GM18951 (cell line): Measurements from ENCODE around the gene EIF4H.
"Not testable (repeated sequence)": the region's sequence is repeated elsewhere in the genome, so short reads cannot be mapped to it uniquely, and the experiment has no call there.

Experiments
- POLR2A ChIP-seq: IDR thresholded peaks from 4 replicates; pipeline ENCODE4 v1.6.1; 2011; ENCODE audit warnings: mild to moderate bottlenecking; ENCODE audit not compliant: insufficient read length, insufficient read depth; ENCODE audit errors: extremely low read depth
- in situ Hi-C: fragments of 300-500 bp; cut with MboI; formaldehyde crosslinking; loops from one replicate; pipeline ENCODE4 v1.12.0; 2022; ENCODE audit warnings: low sequenced_read_pairs, mixed read lengths, inconsistent platforms; ENCODE audit not compliant: unreplicated experiment

EIF4H gene

GRCh38 chr7:74157605-74158004 lies 16.6 kb upstream of the EIF4H start:
- TF ChIP-seq POLR2A, result no peak
- in situ Hi-C loops, result no loop called here

GRCh38 chr7:74164985-74165456 lies 9.1 kb upstream of the EIF4H start:
- no peak for TF ChIP-seq POLR2A
- in situ Hi-C loops, result no loop called here

GRCh38 chr7:74165867-74166593 lies 8.1 kb upstream of the EIF4H start:
- in situ Hi-C loops, result no loop called here
- TF ChIP-seq POLR2A, result no peak

- in situ Hi-C loops, result not testable (repeated sequence)
Measured at GRCh38 chr7:74167324-74167723, 6.8 kb upstream of the EIF4H start.

- in situ Hi-C loops, result loop anchor here (10.0 kb wide), 1 partner anchor 118 kb away; no protein-coding TSS in a partner anchor
- no peak for TF ChIP-seq POLR2A
Measured at GRCh38 chr7:74173074-74173473, 1.1 kb upstream of the EIF4H start.

GRCh38 chr7:74173491-74173865 lies 678 bp upstream of the EIF4H start:
- TF ChIP-seq POLR2A, result no peak
- in situ Hi-C loops, result loop anchor here (10.0 kb wide), 1 partner anchor 119 kb away; no protein-coding TSS in a partner anchor

- in situ Hi-C loops, result loop anchor here (10.0 kb wide), 1 partner anchor 120 kb away; no protein-coding TSS in a partner anchor
Measured at GRCh38 chr7:74174606-74175082, 488 bp downstream of the EIF4H start.

GRCh38 chr7:74175340-74175739 lies 1.2 kb downstream of the EIF4H start:
- TF ChIP-seq POLR2A, result no peak
- in situ Hi-C loops, result loop anchor here (10.0 kb wide), 1 partner anchor 121 kb away; no protein-coding TSS in a partner anchor

More at GRCh38 chr7:74174606-74175082, 488 bp downstream of the EIF4H start:
- no peak for TF ChIP-seq POLR2A

- no peak for TF ChIP-seq POLR2A
- in situ Hi-C loops, result loop anchor here (10.0 kb wide), 1 partner anchor 122 kb away; no protein-coding TSS in a partner anchor
Measured at GRCh38 chr7:74176555-74176954, 2.4 kb downstream of the EIF4H start.

GRCh38 chr7:74178632-74179031 lies 4.5 kb downstream of the EIF4H start:
- in situ Hi-C loops, result loop anchor here (10.0 kb wide), 1 partner anchor 124 kb away; no protein-coding TSS in a partner anchor
- TF ChIP-seq POLR2A, result no peak

- no peak for TF ChIP-seq POLR2A
- in situ Hi-C loops, result loop anchor here (10.0 kb wide), 2 partner anchors 105 to 125 kb away; no protein-coding TSS in a partner anchor
Measured at GRCh38 chr7:74179935-74180604, 5.9 kb downstream of the EIF4H start.

- in situ Hi-C loops, result loop anchor here (10.0 kb wide), 1 partner anchor 106 kb away; no protein-coding TSS in a partner anchor
- no peak for TF ChIP-seq POLR2A
Measured at GRCh38 chr7:74180866-74181265, 6.7 kb downstream of the EIF4H start.

- in situ Hi-C loops, result loop anchor here (10.0 kb wide), 1 partner anchor 107 kb away; no protein-coding TSS in a partner anchor
- TF ChIP-seq POLR2A, result no peak
Measured at GRCh38 chr7:74181821-74182220, 7.7 kb downstream of the EIF4H start.
